Activated CD4-positive, alpha-beta T cell treated with anti-CD3 and anti-CD28 coated beads for 4 hours (primary cell): Measurements from ENCODE around the gene MCRIP2.
"Not testable (repeated sequence)": the region's sequence is repeated elsewhere in the genome, so short reads cannot be mapped to it uniquely, and the experiment has no call there.

ENCODE experiments used
- DNase-seq, 2 donors: peaks; one replicate each; pipeline ENCODE4 v3.0.0-alpha.2; 2020

Gene MCRIP2

GRCh38 chr16:641326-642188 is at the start of gene MCRIP2:
Gene MCRIP2, plus strand, starts transcription at chr16:641828. Its CDS starts 164 bp downstream, at chr16:641992.
- peak; percentile 60 to 67 for DNase-seq

GRCh38 chr16:591892-592517 is 49.6 kb upstream of the MCRIP2 start:
- no peak for DNase-seq

GRCh38 chr16:592518-593306 is 48.9 kb upstream of the MCRIP2 start:
- no peak for DNase-seq

GRCh38 chr16:593406-593805 is 48.2 kb upstream of the MCRIP2 start:
- DNase-seq: no peak

GRCh38 chr16:593807-594206 is 47.8 kb upstream of the MCRIP2 start:
- DNase-seq: no peak

- DNase-seq: no peak
Measured at GRCh38 chr16:595094-595528, 46.5 kb upstream of the MCRIP2 start.

DNA sequence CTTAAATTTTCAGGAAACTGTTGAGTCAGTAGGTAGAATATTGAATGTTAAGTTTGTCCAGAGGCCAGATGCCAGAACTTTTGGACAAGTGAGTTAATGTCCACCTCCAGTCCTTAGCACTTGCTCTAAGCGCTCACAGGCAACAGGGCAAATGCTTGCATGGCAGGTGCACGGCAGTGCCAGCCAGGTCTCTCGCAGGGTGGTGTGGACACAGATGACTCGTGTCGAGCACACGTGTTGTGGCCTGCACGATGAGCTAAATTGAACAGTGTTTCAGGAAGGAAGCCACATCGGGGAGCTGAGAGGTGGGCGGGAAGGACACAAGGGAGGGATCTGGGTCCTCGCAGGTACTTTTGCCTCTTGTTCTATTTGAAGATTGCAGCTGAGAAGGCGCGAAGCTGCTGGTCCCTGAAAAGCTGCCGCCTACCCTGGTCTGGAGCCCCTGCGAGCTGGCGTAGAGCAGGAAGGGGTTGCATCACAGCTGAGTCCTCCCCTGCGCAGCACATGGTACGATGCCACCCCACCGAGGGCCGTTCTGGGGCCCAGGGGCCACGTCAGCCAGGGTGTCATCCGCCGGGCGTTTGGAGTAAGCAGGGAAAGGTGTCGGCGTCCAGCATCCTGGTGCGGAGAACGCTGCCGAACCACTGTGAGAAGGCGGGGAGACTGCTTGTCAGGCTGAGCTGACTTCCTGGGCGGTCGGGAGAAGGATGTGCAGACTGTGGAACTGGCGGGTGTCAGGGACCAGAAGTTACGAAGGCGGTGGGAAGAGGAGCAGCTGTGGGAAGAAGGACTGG is 45.5 kb upstream of the MCRIP2 start:
- no peak for DNase-seq

GRCh38 chr16:596736-597060 is 44.9 kb upstream of the MCRIP2 start:
- DNase-seq: no peak

GRCh38 chr16:597655-598054 is 44.0 kb upstream of the MCRIP2 start:
- not testable (repeated sequence) for DNase-seq

GRCh38 chr16:598823-599739 is 42.5 kb upstream of the MCRIP2 start:
- DNase-seq: no peak

DNA sequence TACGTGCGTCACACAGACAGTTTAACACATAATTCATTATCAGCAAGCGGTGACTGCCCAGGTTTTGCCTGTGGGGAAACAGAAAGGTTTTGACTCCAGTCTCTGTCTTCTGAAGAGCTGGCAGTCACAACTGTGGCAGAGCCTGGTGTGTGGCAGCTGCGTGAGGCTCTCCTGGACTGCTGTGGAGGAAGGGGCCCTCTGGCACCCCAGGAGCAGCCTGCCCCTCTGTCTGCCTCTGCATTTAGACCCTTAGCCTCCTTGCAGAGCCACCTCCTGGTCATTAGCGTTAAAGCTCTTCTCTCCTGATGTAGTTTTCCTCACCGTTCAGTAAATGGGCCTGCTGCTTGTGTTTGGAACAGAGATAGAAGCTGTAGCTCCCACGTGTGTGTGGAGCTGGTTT is 40.8 kb upstream of the MCRIP2 start:
- no peak for DNase-seq

- no peak for DNase-seq
Measured at GRCh38 chr16:603933-604332, 37.7 kb upstream of the MCRIP2 start.

GRCh38 chr16:606656-607307 is 34.8 kb upstream of the MCRIP2 start:
- no peak for DNase-seq

- no peak for DNase-seq
Measured at GRCh38 chr16:608019-608418, 33.6 kb upstream of the MCRIP2 start.

GRCh38 chr16:609316-609715 is 32.3 kb upstream of the MCRIP2 start:
- no peak for DNase-seq

DNA sequence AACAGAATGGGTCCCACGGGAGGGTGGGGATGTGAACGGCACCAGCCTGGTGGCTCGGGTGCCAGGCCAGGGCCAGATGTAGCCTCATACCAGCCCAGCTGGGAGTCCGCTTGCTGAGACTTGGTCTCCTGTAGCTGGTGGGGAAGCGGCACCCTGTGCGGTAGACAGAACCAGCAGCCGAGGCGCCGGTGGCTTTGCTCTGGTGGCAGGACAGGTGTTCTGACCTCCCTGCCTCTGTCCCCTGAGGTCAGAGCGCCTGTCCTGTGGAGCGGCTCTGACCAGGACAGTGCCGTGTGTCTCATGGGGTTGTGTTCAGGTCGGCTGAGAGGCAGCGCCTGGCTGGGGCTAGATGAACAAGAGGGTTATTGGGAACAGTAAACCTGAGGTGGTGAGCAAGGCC is 31.6 kb upstream of the MCRIP2 start:
- no peak for DNase-seq

DNA sequence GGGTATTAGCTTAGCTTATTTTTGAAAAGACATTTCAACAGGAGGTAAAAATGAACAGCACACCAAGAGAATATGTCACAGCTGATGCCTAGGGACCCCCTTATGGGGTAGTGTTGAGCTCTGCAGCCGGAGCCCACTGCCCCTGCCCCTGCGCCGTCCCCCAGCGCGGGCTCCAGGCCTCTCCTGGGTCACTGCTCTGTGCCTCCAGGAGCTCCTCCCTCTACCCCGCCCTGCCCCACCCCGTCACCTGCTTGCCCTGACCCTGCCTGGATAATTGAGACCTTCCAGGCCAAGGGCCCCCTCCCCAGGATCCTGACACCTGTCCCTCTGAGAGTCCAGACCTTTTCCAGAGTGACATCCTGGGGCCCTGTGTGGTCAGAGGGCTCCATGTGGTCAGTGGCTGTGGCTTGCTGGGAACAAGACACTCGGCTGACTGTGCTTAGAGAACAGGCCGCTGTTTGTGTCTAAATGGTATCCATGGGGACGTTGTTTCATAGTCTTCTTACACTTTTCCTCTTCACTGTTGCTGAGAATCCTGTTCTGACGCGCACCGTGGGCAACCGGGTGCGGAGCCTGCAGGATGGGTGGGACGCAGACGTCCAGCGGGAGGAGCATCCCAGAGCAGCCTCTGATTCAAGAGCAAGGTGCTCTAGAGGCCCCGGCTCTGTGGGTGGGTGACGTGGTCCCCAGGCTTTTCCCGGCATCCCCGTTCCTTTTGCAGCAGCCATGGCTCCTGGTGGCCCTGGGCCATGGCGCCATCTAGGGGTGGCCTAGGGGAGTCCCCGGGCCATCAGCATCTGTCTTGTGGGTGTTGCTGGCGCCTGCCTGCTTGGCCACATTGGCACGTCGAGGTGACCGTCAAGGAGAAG is 30.9 kb upstream of the MCRIP2 start:
- peak; percentile 48 to 56 for DNase-seq

- no peak for DNase-seq
Measured at GRCh38 chr16:615122-615521, 26.5 kb upstream of the MCRIP2 start.

GRCh38 chr16:616733-617586 is 24.7 kb upstream of the MCRIP2 start:
- no peak for DNase-seq
